Pulmonary artery endothelial cell (primary cell): ENCODE measurements around the gene AGBL3. TPM values are rescaled to one million over a fixed set of nuclear protein-coding genes. Genes with fewer than 3 reads are reported as not detected.

Experiments
- DNase-seq: peaks from one replicate; pipeline ENCODE4 v3.0.0-alpha.2; 2011; ENCODE audit warnings: low read depth, low spot score
- total RNA-seq: library from RNA; depleted of rRNA; stranded (reverse); fragments of >200 nt; gene quantifications from 2 replicates; pipeline ENCODE4 v1.2.3, GENCODE V29; 2014

Gene AGBL3
- total RNA-seq, 1 donor from 2014 or later, result 1.5 TPM

GRCh38 chr7:135147341-135147898 lies 161.1 kb downstream of the AGBL3 start:
- no peak for DNase-seq

DNA sequence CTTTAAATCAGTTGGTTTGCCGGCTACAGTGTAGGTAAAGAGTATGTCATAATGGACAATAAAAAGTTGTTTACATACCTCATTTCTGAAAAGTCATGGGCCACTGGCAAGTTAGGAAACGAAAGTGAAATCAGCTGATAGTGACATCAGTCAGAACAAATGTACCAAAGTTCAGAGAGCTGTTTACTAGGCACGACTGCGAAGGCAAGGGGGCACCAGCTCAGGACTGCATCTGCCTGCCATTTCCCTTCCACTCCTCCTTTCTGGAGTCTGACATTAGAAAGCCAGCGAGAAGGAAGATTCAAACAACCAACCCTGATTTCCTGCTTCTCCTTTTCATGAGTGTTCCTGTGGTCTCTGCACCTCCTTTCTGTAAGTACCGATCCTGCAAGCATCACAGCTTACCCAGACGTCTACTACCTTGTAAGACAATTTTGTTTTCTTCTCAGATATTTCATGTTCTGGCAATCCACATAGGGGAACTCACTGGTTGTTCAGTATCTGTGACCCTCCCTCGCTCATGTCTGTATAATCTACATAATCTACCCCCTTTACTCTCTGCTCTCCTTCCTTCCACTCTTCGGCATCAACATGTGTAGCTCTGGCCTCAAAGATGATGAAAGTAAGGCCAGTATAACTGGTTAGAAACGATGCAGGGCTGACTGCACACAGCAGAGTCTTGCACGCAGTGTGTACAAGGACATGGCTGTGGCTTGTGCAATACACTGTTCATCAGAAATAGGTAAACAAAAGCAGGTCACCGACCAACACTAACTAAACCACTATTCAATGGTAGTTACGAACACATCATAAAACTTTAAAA lies 161.8 kb downstream of the AGBL3 start, which contains the start of gene TMEM140:
TSS of gene TMEM140 (plus strand) at position 174 of the 823 bp plus-strand sequence. CDS start 16,370 bp downstream, outside the sequence.
- peak; percentile 54 for DNase-seq

DNA sequence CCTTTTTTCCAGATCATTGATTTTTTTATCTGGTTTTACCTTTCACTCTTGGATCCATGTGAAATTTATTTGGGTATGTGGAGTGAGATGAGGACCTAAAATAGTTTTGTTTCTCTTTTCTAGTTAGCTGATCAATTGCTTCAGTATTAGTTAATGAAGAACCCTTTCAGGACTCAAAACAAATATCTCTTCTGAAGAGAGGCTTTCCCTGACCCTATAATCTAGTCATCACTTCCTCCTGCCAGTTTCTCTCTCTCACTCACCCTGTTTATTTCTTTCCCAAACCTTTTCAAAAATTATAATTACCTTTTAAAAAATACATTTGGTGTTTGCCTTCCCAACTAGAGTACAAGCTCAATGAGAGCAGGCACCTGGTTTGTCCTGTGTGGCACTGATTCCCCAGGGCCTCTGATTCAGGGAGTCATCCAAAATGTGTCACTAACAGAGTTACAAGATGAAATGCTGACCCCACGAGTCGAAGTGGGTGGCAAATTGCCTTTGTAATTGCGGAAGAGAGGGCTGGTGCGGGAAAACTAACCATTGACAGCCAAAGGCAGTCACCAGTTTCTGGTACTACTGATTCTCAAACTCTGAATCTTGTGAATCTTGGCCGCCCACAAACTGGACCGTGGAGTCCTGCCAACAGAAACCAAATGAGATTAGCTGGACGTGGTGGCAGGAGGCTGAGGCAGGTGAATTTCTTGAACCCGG lies 163.9 kb downstream of the AGBL3 start:
- no peak for DNase-seq

- no peak for DNase-seq
Measured at GRCh38 chr7:135151132-135151531, 164.8 kb downstream of the AGBL3 start.

DNA sequence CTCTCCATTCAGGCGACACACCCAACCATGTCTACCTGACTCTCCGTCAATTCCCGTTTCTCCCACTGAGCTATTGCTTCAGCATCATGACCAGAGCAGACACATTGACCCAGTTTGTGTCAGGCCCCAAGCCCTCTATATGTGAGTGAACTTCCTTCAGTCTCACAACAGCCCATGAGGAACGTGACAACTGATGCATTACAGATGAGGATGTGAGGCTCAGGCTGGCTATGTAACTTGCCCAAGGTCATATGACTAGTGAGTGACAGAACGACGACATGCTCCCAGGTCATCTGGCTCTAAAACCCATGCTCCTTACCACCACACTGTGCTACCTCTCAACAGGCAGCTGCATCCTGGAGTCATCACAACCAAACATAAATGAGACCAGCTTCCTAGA lies 165.2 kb downstream of the AGBL3 start:
- DNase-seq, result no peak

DNA sequence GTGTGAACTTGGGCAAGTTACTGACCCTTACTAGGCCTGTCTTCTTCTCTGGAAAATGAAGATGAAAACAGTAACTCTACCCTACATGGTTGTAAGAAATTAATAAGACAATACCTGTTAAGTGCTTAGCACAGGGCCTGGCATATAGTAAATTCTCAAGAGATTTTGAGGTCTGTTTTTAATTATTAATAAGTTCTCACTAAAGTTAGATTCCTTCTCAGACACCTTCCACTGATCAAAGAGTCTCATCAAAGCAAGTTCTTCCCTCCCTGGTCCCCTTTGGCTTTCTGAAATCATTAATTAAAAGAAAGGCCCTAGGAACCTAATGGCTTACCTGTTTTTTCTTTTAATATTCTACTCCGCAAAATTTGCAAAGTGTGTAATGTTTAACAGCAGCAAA lies 166.1 kb downstream of the AGBL3 start:
- DNase-seq, result no peak

GRCh38 chr7:135154734-135155133 lies 168.4 kb downstream of the AGBL3 start:
- DNase-seq, result no peak

GRCh38 chr7:135156290-135156689 lies 170.0 kb downstream of the AGBL3 start:
- DNase-seq, result no peak

DNA sequence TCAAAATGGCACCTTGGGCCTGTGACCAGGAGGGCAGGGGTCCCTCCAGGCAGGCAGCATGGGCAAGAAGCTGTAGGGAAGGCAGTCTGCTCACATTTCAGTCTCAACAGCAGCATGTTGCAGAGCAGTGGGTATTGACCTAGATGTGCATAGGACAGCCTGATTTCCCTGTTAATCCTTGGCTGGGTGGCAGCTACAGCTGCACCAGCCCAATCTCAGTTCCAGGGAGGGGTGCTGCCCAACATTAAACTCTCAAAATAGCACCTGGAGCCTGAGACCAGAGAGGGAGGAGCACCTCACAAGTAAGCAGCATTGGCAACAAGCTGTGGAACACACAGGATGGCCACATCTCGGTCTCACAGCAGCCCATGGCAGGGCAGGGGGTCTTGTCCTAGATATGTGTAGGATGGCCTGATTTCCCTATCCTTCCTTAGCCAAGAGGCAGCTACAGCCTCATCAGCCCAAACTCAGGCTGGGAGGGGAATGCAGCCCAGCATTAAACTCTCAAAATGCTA lies 171.9 kb downstream of the AGBL3 start:
- DNase-seq, result no peak

DNA sequence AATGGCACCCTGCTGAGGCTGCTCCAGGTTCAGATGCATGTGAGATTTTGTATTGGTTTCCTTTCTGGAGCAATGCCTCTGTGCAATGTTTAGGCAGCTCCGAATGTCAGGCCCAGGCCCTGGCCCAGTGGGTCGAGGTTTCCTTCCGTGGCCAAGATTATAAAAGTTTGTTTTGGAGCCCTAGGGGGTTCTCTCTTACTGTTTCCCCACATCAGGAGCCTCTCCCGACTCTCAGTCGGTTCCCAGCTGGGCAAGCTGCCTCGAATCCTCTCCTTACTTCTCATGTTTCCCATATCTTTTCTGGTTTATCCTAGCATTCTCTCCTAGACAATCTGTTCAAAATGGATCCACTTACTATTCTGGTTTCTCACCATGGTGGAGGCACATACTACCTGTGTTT lies 172.6 kb downstream of the AGBL3 start:
- no peak for DNase-seq

DNA sequence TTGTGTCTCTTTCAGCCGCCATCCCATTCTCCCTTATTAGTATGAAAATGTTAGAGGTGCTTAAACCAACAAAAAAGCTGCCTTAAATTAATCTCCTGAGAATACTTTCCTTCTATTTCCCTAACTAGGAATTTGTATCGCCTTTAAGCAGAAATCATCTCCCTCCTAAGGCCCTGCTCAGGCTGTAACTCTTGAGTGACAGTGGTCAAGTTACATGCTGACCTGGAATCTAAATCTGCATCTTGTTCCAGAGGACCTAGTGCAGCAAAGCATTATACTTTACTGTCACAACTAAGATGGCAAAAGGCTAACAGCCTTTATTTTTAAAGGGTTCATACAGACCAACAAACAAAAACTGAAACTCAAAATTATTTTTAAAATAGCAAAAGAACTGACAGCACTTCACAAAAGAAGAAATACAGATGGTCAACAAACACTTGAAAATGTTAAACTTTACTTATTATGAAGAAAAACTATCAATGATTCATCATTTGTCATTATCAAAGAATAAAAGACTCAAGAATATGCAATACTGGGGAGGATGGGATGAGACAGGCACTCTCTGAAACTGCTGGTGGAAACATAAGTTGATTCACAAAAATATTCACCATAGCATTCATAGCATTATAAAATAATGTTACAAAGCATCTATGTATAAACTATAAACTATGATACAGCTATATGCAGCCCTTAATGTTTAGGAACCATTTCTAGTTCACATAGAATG lies 173.2 kb downstream of the AGBL3 start:
- no peak for DNase-seq

- DNase-seq, result peak; percentile 66
Measured at GRCh38 chr7:135160098-135160857, 174.0 kb downstream of the AGBL3 start.

DNA sequence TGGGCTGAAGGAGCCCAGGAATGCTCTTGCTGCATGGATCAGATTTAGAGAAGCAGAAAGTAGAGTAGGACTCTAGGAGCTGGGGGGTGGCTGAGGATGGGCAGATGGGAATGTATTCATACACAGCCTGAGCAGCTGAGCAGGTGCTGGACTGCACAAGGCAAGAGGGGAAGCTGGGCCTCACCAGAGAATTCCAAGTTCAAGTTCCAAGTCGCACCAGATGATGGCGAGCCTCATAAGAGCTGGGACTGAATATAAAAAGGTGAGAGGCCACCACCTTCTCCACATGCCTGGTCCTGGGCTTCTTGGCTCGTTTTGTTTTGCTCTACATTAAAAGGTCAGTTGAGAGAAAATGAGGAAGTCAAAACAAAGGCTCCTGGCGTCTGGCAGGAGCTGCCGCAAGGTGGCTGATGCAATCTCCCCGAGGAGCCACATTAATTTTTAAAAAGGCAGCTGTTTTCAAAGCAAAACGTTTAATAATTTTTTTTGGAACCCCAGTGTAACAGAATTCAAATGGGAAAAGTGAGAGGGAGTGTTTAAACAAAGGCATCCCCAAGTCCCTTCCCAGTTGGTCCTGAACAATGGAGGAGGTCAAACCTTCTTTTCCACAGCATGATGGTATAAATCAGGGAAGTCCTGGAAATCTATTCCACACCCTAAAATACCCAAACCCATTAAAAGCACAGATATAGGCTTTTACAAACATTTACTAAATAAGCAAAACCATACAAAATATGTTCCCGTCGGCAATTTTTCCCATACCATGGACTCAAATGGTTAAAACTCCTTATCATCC lies 174.7 kb downstream of the AGBL3 start:
- no peak for DNase-seq

DNA sequence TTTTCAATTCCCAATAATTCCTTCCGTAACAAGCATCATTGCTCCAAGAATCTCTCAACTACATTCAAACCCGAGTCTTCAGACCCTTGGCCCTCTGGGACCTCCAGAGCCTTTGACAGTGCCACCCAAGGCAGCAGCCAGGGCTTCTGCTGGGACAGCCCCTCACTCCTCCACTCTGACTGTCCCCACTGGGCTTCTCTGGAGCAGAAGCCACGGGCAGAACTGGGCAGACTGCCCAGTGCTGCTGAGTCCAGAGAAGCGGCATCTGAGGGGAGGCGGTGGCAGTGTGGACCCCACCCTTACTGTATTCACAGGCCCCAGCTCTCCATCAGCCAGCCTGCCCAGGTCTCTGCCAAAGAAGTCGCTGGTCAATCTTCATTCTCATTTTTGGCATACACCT lies 175.4 kb downstream of the AGBL3 start:
- DNase-seq, result no peak

- no peak for DNase-seq
Measured at GRCh38 chr7:135162382-135163001, 176.2 kb downstream of the AGBL3 start.

DNA sequence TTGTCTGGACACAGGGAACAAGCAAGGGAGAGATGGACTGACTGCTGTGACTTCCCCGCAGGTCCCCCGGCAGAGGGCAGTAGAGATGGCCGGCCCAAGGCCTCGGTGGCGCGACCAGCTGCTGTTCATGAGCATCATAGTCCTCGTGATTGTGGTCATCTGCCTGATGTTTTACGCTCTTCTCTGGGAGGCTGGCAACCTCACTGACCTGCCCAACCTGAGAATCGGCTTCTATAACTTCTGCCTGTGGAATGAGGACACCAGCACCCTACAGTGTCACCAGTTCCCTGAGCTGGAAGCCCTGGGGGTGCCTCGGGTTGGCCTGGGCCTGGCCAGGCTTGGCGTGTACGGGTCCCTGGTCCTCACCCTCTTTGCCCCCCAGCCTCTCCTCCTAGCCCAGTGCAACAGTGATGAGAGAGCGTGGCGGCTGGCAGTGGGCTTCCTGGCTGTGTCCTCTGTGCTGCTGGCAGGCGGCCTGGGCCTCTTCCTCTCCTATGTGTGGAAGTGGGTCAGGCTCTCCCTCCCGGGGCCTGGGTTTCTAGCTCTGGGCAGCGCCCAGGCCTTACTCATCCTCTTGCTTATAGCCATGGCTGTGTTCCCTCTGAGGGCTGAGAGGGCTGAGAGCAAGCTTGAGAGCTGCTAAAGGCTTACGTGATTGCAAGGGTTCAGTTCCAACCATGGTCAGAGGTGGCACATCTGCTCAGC lies 178.2 kb downstream of the AGBL3 start:
- no peak for DNase-seq

- no peak for DNase-seq
Measured at GRCh38 chr7:135165862-135166261, 179.6 kb downstream of the AGBL3 start.

DNA sequence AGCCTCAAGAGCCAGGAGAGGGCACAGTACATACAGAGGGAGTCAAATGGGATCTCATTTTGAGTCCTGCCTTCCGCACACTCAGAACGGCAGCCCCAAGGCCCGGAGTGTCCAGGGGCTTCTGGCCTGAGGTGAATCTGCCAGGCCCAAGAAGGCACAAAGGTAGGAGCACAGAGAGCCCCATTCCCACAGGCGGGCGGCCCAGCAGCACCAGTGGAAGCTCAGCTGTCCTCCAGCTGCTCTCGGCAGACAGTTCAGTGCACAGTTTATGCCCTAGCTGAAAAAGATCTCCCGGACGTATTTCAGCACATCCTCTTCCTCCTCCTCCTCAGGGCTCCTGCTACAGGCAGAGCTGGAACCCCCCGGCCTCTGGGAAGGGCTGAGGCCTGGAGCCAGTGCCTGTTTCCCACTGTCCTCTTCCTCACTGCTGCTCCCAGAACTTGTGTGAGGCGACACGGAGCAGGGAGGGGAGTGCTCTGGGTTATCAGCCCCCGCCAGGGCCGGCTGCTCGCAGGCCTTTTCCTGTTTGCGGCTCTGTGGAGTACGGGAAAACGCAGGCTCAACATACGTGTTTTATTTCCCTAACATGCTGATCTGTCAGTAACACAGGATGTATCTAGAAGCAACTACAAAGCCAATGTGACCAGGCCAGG lies 180.2 kb downstream of the AGBL3 start:
- DNase-seq, result no peak
